Heart left ventricle (tissue), 16 donors: ENCODE data around the gene HDAC5. TPM values are rescaled to one million over a fixed set of nuclear protein-coding genes. Genes with fewer than 3 reads are reported as not detected.
A peak's percentile ranks its signal among the peaks of the same experiment; 100 is the strongest.
"Not testable (repeated sequence)": the region's sequence is repeated elsewhere in the genome, so short reads cannot be mapped to it uniquely, and the experiment has no call there.

Experiments used
- ATAC-seq, 4 donors: fragments of 200-7000 bp; cut with Tn5 transposase; one replicate each; pipeline ENCODE4 v1.9.1; 2020 to 2022; ENCODE audit warnings: moderate library complexity in 4 of 4, mild to moderate bottlenecking in 3 of 4, moderate number of reproducible peaks in 1 of 4
- DNase-seq, 5 donors: peaks; one replicate each; pipeline ENCODE4 v3.0.0-alpha.2; 2020
- H3K27ac ChIP-seq, 12 donors: fragments of 200-600 bp; sonication (generic) in 4 of 12; one replicate each; pipeline versions ENCODE4 v1.5.0 to v1.8.0; 2016 to 2022; ENCODE audit warnings: mild to moderate bottlenecking in 2 of 12
- H3K27me3 ChIP-seq, 9 donors: fragments of 200-600 bp; sonication (generic) in 2 of 9; one replicate each; pipeline versions ENCODE4 v1.5.1 to v1.8.0; 2016 to 2022; ENCODE audit warnings: mild to moderate bottlenecking in 3 of 9
- H3K36me3 ChIP-seq, 9 donors: fragments of 200-600 bp; sonication (generic) in 2 of 9; one replicate each; pipeline versions ENCODE4 v1.5.0 to v1.8.0; 2018 to 2022; ENCODE audit warnings: mild to moderate bottlenecking in 2 of 9
- H3K4me1 ChIP-seq, 12 donors: fragments of 200-600 bp; sonication (generic) in 4 of 12; one replicate each; pipeline versions ENCODE4 v1.5.0 to v1.8.0; 2016 to 2022; ENCODE audit warnings: mild to moderate bottlenecking in 3 of 12
- H3K4me3 ChIP-seq, 12 donors: fragments of 200-600 bp; sonication (generic) in 4 of 12; one replicate each; pipeline versions ENCODE4 v1.5.0 to v1.8.0; 2017 to 2022; ENCODE audit warnings: mild to moderate bottlenecking in 9 of 12, moderate library complexity in 4 of 12
- H3K9me3 ChIP-seq, 12 donors: fragments of 200-600 bp; sonication (generic) in 4 of 12; one replicate each; pipeline versions ENCODE4 v1.5.0 to v1.8.0; 2016 to 2022; ENCODE audit warnings: mild to moderate bottlenecking in 1 of 12
- POLR2A ChIP-seq, 2 donors: fragments of 450-650 bp; IDR thresholded peaks; one replicate each; pipeline ENCODE4 v1.6.1; 2017; ENCODE audit warnings: antibody characterized with exemption in 2 of 2, mild to moderate bottlenecking in 2 of 2, moderate library complexity in 2 of 2
- whole genome bisulfite sequencing, 4 donors: extraction: QIAGEN DNeasy Blood & Tissue Kit in 2 of 4; methylation state at CpG; one replicate each; pipeline versions ENCODE4 v1.1.5 to v1.1.7; 2013 to 2018; 5-methylcytosine and 5-hydroxymethylcytosine counted together
- intact Hi-C, 10 donors: fragments of 100-400 bp; cut with DNase I; formaldehyde crosslinking; loops; one replicate each; pipeline versions ENCODE4 v1.11.1 to v1.14.2; 2022
- polyA plus RNA-seq, 2 donors: library from polyadenylated mRNA; stranded (reverse); fragments of 200-250 nt; gene quantifications; one replicate each; pipeline ENCODE4 v1.2.3, GENCODE V29; 2013
- total RNA-seq, 9 donors: library from RNA; depleted of rRNA in 2 of 9; stranded (reverse); fragments of >200 nt in 2 of 9; fragmentation: NEBNext Ultra II Directional in 3 of 9; extraction: Animal tissue kit (Norgen Biotek cat#: 25700) in 3 of 9; gene quantifications; one replicate each; pipeline versions ENCODE4 v1.1.0 to v1.2.4, GENCODE V29; 2016 to 2023
- TF ChIP-seq, protein P1 (sequence below), 12 donors: fragments of 200-600 bp; sonication (generic) in 4 of 12; IDR thresholded peaks; one replicate each; pipeline versions ENCODE4 v1.5.0 to v1.8.0; 2018 to 2022; ENCODE audit warnings: antibody characterized with exemption in 12 of 12, mild to moderate bottlenecking in 5 of 12
- donor health status: ischemic (EF 13 %, LVEDD 7.1; RV severe dilation, severe dysfunction).
- donor health status: healthy with polysubstance abuse.
- donor health status: DM: no; HTN: yes; CAD: no.
- donor health status: DM: no; HTN: no; CAD: no.
- donor health status: ischemic (EF 25% LVEDD 6.9; RV normal size, moderate dysfunction).
- donor health status: ischemic (EF 25% LVEDD 5.7; RV mildly dilated, moderate dysfunction).
- donor health status: healthy.
- donor health status: DM: yes; HTN: yes; CAD: no.
- donor health status: ischemic (EF 35%, LVEDD 5.7; RV mildly dilated, moderate dysfunction).
- donor health status: nonischemic (EF 11% LVEDD 7.7; RV severe dilation, severe dysfunction).
- donor health status: DM: yes; HTN: yes; CAD: no.
- donor health status: PGD.
- donor health status: ischemic (EF 29% LVEDD 5.4; RV normal size, mild dysfunction).
- donor health status: nonischemic (EF 23%, LVEDD 6.1; RV moderate dilation, normal function).

Gene HDAC5
- total and polyA plus RNA-seq, 11 donors, result 54.6 to 283 (median 70.1) TPM

- no peak overlapping the region for H3K4me3 ChIP-seq
- ATAC-seq (peak in 1 of 4 donors; percentile 22), DNase-seq (no peak)
- TF ChIP-seq, protein P1, sequence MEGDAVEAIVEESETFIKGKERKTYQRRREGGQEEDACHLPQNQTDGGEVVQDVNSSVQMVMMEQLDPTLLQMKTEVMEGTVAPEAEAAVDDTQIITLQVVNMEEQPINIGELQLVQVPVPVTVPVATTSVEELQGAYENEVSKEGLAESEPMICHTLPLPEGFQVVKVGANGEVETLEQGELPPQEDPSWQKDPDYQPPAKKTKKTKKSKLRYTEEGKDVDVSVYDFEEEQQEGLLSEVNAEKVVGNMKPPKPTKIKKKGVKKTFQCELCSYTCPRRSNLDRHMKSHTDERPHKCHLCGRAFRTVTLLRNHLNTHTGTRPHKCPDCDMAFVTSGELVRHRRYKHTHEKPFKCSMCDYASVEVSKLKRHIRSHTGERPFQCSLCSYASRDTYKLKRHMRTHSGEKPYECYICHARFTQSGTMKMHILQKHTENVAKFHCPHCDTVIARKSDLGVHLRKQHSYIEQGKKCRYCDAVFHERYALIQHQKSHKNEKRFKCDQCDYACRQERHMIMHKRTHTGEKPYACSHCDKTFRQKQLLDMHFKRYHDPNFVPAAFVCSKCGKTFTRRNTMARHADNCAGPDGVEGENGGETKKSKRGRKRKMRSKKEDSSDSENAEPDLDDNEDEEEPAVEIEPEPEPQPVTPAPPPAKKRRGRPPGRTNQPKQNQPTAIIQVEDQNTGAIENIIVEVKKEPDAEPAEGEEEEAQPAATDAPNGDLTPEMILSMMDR (IDR thresholded peaks at IDR 0.05), result no peak
- TF ChIP-seq POLR2A (IDR thresholded peaks at IDR 0.05), result no peak
- H3K36me3 ChIP-seq, result no peaks in the 10 kb centered on the region
- no peaks in the 10 kb centered on the region for H3K4me1 ChIP-seq
- H3K27ac ChIP-seq, result peak overlapping the region in 1 of 12 donors; percentile 24
- H3K27me3 ChIP-seq, result no peaks in the 10 kb centered on the region
- intact Hi-C loops, result no loop called here
- no peaks in the 10 kb centered on the region for H3K9me3 ChIP-seq
These were observed 8.9 kb upstream of the HDAC5 start for GRCh38 chr17:44132275-44132821.

DNA sequence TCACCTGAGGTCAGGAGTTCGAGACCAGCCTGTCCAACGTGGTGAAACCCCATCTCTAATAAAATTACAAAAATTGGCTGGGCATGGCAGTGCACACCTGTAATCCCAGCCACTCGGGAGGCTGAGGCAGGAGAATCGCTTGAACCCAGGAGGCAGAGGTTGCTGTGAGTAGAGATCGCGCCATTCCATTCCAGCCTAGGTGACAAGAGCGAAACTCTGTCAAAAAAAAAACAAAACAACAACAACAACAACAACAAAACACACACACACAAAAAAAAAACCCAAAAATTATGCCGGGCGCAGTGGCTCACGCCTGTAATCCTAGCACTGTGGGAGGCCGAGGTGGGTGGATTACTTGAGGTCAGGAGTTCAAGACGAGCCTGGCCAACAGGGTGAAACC, 7.9 kb upstream of the HDAC5 start:
- ATAC-seq, H3K36me3 ChIP-seq, H3K4me3 ChIP-seq, H3K4me1 ChIP-seq, H3K27me3 ChIP-seq, H3K9me3 ChIP-seq, H3K27ac ChIP-seq, intact Hi-C loops, DNase-seq: not testable (repeated sequence)
- WGBS, 4 donors, result 90 to 96% (median 94%) methylated on average over 12 of the region's 12 CpGs

DNA sequence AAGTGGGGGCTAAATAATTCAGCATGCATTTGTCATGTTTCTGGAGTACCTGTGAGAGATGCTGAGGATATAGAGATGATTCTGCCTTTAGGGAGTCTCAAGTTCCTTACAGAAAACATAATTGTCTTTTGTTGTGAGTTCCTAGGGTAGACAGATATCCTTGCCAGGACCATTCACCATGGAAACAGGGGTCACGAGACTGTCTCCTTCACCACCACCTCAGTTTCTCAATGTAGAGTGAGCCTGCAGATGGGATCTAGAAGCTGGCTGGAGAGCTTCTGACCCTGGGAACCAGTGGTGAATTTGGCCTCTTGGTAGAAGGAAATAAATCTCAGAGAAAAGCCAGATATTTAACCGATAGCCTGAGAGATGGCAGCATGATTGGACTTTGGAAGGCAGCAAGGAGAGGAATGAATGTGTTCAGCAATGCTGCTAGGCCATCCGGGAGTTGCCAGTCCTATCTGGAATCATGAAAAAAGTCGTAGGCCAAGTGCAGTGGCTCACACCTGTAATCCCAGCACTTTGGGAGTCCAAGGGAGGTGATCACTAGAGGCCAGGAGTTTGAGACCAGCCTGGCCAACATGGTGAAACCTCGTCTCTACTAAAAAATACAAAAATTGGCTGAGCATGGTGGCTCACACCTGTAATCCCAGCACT, 7.4 kb upstream of the HDAC5 start:
- 85 to 90% (median 88%) methylated on average over 5 of the region's 5 CpGs for WGBS, 4 donors
- Histone ChIP-seq H3K9me3 (no peaks in the 10 kb centered on the region), H3K4me3 (no peak overlapping the region), H3K27me3 (no peaks in the 10 kb centered on the region), H3K4me1 (no peaks in the 10 kb centered on the region), H3K27ac (no peak overlapping the region), H3K36me3 (no peaks in the 10 kb centered on the region)
- no peak for TF ChIP-seq POLR2A (IDR thresholded peaks at IDR 0.05)
- TF ChIP-seq, protein P1 (IDR thresholded peaks at IDR 0.05), result no peak
- no peak for ATAC-seq
- DNase-seq, result no peak
- intact Hi-C loops, result no loop called here

- Histone ChIP-seq H3K27me3 (no peaks in the 10 kb centered on the region), H3K36me3 (no peaks in the 10 kb centered on the region), H3K27ac (no peak overlapping the region), H3K4me1 (peaks cover 0 to 10% (median 6%) of the 10 kb centered on the region in 12 donors), H3K4me3 (no peak overlapping the region), H3K9me3 (no peaks in the 10 kb centered on the region)
- intact Hi-C loops, result loop anchor here in 1 of 10 donors (10.0 kb wide), 1 partner anchor 54 kb away; the partner anchor contains the start of gene G6PC3
- ATAC-seq (no peak), DNase-seq (no peak)
- WGBS, 4 donors, result 91 to 95% (median 92%) methylated on average over 7 of the region's 7 CpGs
- TF ChIP-seq, protein P1 (IDR thresholded peaks at IDR 0.05), result no peak
- no peak for TF ChIP-seq POLR2A (IDR thresholded peaks at IDR 0.05)
These were observed 4.9 kb upstream of the HDAC5 start for GRCh38 chr17:44128383-44128782.
